Lower leg skin (tissue), 3 donors: ENCODE measurements around the gene ZBED5.

Experiments
- POLR2A ChIP-seq, 2 donors: fragments of 450-650 bp; IDR thresholded peaks; one replicate each; pipeline ENCODE4 v1.6.1; 2016 to 2017; ENCODE audit warnings: antibody characterized with exemption in 2 of 2, mild to moderate bottlenecking in 1 of 2, moderate library complexity in 1 of 2
- TF ChIP-seq, protein P1 (sequence below), 3 donors: fragments of 450-650 bp; IDR thresholded peaks; one replicate each; pipeline ENCODE4 v1.5.1; 2016; ENCODE audit warnings: antibody characterized with exemption in 3 of 3, mild to moderate bottlenecking in 3 of 3, moderate library complexity in 2 of 3

DNA sequence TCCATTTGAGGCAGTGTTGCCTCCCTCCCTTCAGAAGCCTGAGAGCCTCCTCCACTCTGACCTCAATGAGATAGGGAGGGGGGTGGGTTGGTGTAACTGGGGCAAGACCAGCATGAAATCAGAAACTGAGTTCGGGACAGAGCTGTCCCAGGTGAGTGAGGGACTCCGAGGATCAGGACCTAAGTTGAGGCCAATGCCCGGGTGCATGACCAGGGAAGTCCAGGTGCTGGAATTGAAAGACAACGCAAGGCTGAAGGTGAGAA is 40.8 kb upstream of the ZBED5 start:
- TF ChIP-seq, protein P1, sequence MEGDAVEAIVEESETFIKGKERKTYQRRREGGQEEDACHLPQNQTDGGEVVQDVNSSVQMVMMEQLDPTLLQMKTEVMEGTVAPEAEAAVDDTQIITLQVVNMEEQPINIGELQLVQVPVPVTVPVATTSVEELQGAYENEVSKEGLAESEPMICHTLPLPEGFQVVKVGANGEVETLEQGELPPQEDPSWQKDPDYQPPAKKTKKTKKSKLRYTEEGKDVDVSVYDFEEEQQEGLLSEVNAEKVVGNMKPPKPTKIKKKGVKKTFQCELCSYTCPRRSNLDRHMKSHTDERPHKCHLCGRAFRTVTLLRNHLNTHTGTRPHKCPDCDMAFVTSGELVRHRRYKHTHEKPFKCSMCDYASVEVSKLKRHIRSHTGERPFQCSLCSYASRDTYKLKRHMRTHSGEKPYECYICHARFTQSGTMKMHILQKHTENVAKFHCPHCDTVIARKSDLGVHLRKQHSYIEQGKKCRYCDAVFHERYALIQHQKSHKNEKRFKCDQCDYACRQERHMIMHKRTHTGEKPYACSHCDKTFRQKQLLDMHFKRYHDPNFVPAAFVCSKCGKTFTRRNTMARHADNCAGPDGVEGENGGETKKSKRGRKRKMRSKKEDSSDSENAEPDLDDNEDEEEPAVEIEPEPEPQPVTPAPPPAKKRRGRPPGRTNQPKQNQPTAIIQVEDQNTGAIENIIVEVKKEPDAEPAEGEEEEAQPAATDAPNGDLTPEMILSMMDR (IDR thresholded peaks at IDR 0.05), result no peak
- no peak for TF ChIP-seq POLR2A (IDR thresholded peaks at IDR 0.05)
